K562 (cell line): ENCODE results near the gene SUGP1. TPM values are rescaled to one million over a fixed set of nuclear protein-coding genes. Genes with fewer than 3 reads are reported as not detected.

ENCODE experiments used
- ATAC-seq: fragments of 200-7000 bp; cut with Tn5 transposase; 3 replicates; pipeline ENCODE4 v1.9.1; 2020; ENCODE audit warnings: moderate library complexity
- BruUV-seq: library from RNA; stranded (reverse); fragments of 400-500 nt; replicated peaks from 2 replicates; lab custom pipeline; 2021; lab: Mats Ljungman, UMichigan
- CTCF ChIA-PET: fragments of 300-600 bp; formaldehyde crosslinking; extraction: SDS; loops from one replicate; lab custom pipeline; 2021; ENCODE audit warnings: low intra/inter-chr PET ratio; lab: Yijun Ruan, JAX
- POLR2A ChIA-PET: fragments of 300-600, 350-650 bp; sonication (Branson Sonifier 250); formaldehyde crosslinking; extraction: SDS; loops from one replicate; lab custom pipeline; 2021; ENCODE audit warnings: antibody characterized with exemption, inconsistent platforms; lab: Yijun Ruan, JAX
- DNase-seq, 4 experiments: peaks; one replicate each; pipeline versions ENCODE4 v3.0.0 to v3.0.0-alpha.2; 2011 to 2018; ENCODE audit warnings: low spot score in 3 of 4, mixed read lengths in 3 of 4; ENCODE audit errors: extremely low read depth in 1 of 4
- FAIRE-seq: peaks from 2 replicates; lab custom pipeline; 2011; peaks lifted over from hg19 to GRCh38; lab: Jason Lieb, UNC
- H2AFZ ChIP-seq: 2 replicates; pipeline ENCODE4 v1.6.0; 2011; ENCODE audit warnings: low read depth, low read length, control low read depth, inconsistent platforms
- H3K27ac ChIP-seq: fragments of 200-600 bp; 3 replicates; pipeline ENCODE4 v1.8.0; 2011; ENCODE audit warnings: low read depth, mild to moderate bottlenecking, control low read depth, inconsistent platforms, low read length, moderate library complexity, mixed read lengths; ENCODE audit errors: extremely low read depth
- H3K27me3 ChIP-seq, 2 experiments: fragments of 300-600 bp in 1 of 2; 2 replicates in 1 of 2; 3 replicates in 1 of 2; pipeline versions ENCODE4 v1.6.0 to v1.8.0; 2011; ENCODE audit warnings: inconsistent platforms in 2 of 2, low read length in 2 of 2, mild to moderate bottlenecking in 1 of 2, mixed read lengths in 1 of 2, moderate library complexity in 1 of 2; ENCODE audit not compliant: control insufficient read depth in 2 of 2, insufficient read depth in 2 of 2
- H3K36me3 ChIP-seq: fragments of 300-600 bp; 3 replicates; pipeline ENCODE4 v1.8.0; 2011; ENCODE audit warnings: mild to moderate bottlenecking, low read length, inconsistent platforms; ENCODE audit not compliant: control insufficient read depth, insufficient read depth
- H3K4me1 ChIP-seq, 2 experiments: fragments of 200-600 bp in 1 of 2; replicated peaks in 1 of 2; 2 replicates in 1 of 2; 3 replicates in 1 of 2; pipeline versions ENCODE4 v1.5.1 to v1.8.0; 2011; ENCODE audit warnings: inconsistent platforms in 2 of 2, low read length in 2 of 2, mild to moderate bottlenecking in 1 of 2, mixed read lengths in 1 of 2, moderate library complexity in 1 of 2; ENCODE audit not compliant: control insufficient read depth in 2 of 2, insufficient read depth in 2 of 2
- H3K4me2 ChIP-seq: 2 replicates; pipeline ENCODE4 v1.6.1; 2011; ENCODE audit warnings: low read length, control low read depth, inconsistent platforms, mixed read lengths; ENCODE audit not compliant: insufficient read depth
- H3K4me3 ChIP-seq: fragments of 200-600 bp; sonication (generic), shearing (Covaris generic); 2 replicates; pipeline ENCODE4 v1.5.1; 2016; ENCODE audit warnings: control low read depth, inconsistent platforms
- H3K79me2 ChIP-seq: fragments of 200-600 bp; 3 replicates; pipeline ENCODE4 v1.8.0; 2011; ENCODE audit warnings: low read length, inconsistent platforms; ENCODE audit not compliant: control insufficient read depth, insufficient read depth
- H3K9ac ChIP-seq, 2 experiments: 2 replicates each; pipeline versions ENCODE4 v1.6.0 to v1.6.1; 2011; ENCODE audit warnings: low read depth in 2 of 2, low read length in 2 of 2, control low read depth in 1 of 2, inconsistent platforms in 1 of 2, mild to moderate bottlenecking in 1 of 2, mixed read lengths in 1 of 2; ENCODE audit not compliant: insufficient read depth in 1 of 2
- H3K9me1 ChIP-seq: one replicate; pipeline ENCODE4 v1.6.0; 2011; ENCODE audit warnings: inconsistent platforms, mild to moderate bottlenecking, low read length, moderate library complexity; ENCODE audit not compliant: control insufficient read depth, insufficient read depth
- H3K9me3 ChIP-seq: replicated peaks from 2 replicates; pipeline ENCODE4 v1.5.1; 2011; ENCODE audit warnings: low read depth, low read length, inconsistent platforms; ENCODE audit not compliant: control insufficient read depth, insufficient read depth
- H4K20me1 ChIP-seq: replicated peaks from 2 replicates; pipeline ENCODE4 v1.6.1; 2011; ENCODE audit warnings: low read length, inconsistent platforms, mixed read lengths; ENCODE audit not compliant: control insufficient read depth, insufficient read depth
- C11orf30 ChIP-seq: fragments of 450-650 bp; IDR thresholded peaks from 2 replicates; pipeline ENCODE4 v1.6.1; 2016; ENCODE audit warnings: low read depth, mild to moderate bottlenecking
- CHD7 ChIP-seq: fragments of 200-600 bp; sonication (generic); IDR thresholded peaks from one replicate; pipeline ENCODE4 v1.6.1; 2012; ENCODE audit warnings: mild to moderate bottlenecking, low read depth, low read length, inconsistent platforms
- ELF1 ChIP-seq: fragments of 200-800 bp; sonication (Bioruptor generic); IDR thresholded peaks from 2 replicates; pipeline ENCODE4 v1.6.1; 2016; ENCODE audit warnings: missing genetic modification characterization, missing compliant biosample characterization
- ERF ChIP-seq: fragments of 450-650 bp; formaldehyde crosslinking; IDR thresholded peaks from 2 replicates; pipeline ENCODE4 v1.4.0; 2020; ENCODE audit warnings: mild to moderate bottlenecking, mixed read lengths
- FIP1L1 ChIP-seq: fragments of 200-400 bp; formaldehyde crosslinking; IDR thresholded peaks from 2 replicates; pipeline ENCODE4 v1.6.1; 2018; ENCODE audit warnings: mild to moderate bottlenecking, low read depth, low read length; ENCODE audit not compliant: poor library complexity, severe bottlenecking
- HSF4 ChIP-seq: fragments of 250-450 bp; sonication (Bioruptor Pico); IDR thresholded peaks from 2 replicates; pipeline ENCODE4 v2.1.2; 2022; ENCODE audit warnings: mild to moderate bottlenecking, moderate library complexity, borderline replicate concordance
- LCOR ChIP-seq: sonication (generic); formaldehyde crosslinking; IDR thresholded peaks from 2 replicates; pipeline ENCODE4 v1.8.0; 2022; ENCODE audit warnings: mild to moderate bottlenecking, missing genetic modification reagents
- POLR2A ChIP-seq: fragments of 450-650 bp; conservative IDR thresholded peaks from 2 replicates; pipeline ENCODE4 v1.6.1; 2016
- SLC30A9 ChIP-seq: fragments of 250-450 bp; sonication (Bioruptor Pico); IDR thresholded peaks from 2 replicates; pipeline ENCODE4 v1.8.0; 2022; ENCODE audit warnings: mild to moderate bottlenecking, moderate library complexity
- XRCC4 ChIP-seq: IDR thresholded peaks from one replicate; pipeline ENCODE4 v1.6.1; 2011; ENCODE audit not compliant: insufficient read depth, insufficient read length; ENCODE audit errors: extremely low read depth
- ZFX ChIP-seq: sonication (generic); formaldehyde crosslinking; IDR thresholded peaks from 2 replicates; pipeline ENCODE4 v1.8.0; 2022; ENCODE audit warnings: mild to moderate bottlenecking, missing genetic modification reagents, moderate library complexity
- ZNF24 ChIP-seq: fragments of 450-650 bp; IDR thresholded peaks from 2 replicates; pipeline ENCODE4 v1.6.1; 2016
- ZNF583 ChIP-seq: fragments of 250-450 bp; sonication (Bioruptor Pico); IDR thresholded peaks from 2 replicates; pipeline ENCODE4 v1.4.0; 2020
- WGBS: fragments of 100-300 bp; shearing (Covaris generic); methylation state at CpG from one replicate; pipeline ENCODE4 v1.1.6; 2016; ENCODE audit warnings: low coverage, mixed read lengths; ENCODE audit not compliant: insufficient coverage; ENCODE audit errors: missing lambda C conversion rate; 5-methylcytosine and 5-hydroxymethylcytosine counted together
- in situ Hi-C: fragments of 300-500 bp; cut with MboI; formaldehyde crosslinking; loops from 4 replicates; pipeline ENCODE4 v1.15.0; 2018; ENCODE audit warnings: inconsistent platforms, mixed read lengths
- intact Hi-C: fragments of 100-400 bp; cut with micrococcal nuclease; formaldehyde crosslinking; loops from 2 replicates; pipeline ENCODE4 v1.14.2; 2022
- polyA plus RNA-seq, 8 experiments: library from polyadenylated mRNA; depleted of rRNA in 4 of 8; stranded (reverse) in 5 of 8; unstranded in 3 of 8; fragments of >200 nt; fragmentation: Nextera tagmentation in 2 of 8; fragmentation: Illumina TruSeq in 1 of 8; extraction: Ambion mirVana in 2 of 8; extraction: Trizol in 1 of 8; gene quantifications; 2 replicates each; pipeline versions ENCODE4 v1.2.1 to v1.2.3, GENCODE V29; 2011 to 2014; ENCODE audit warnings: inconsistent platforms in 1 of 8, missing spikeins in 1 of 8
- total RNA-seq, 7 experiments: library from RNA; depleted of rRNA in 6 of 7; stranded (reverse); fragments of >200 nt in 6 of 7; fragmentation: Illumina TruSeq in 2 of 7; extraction: Trizol in 2 of 7; gene quantifications; 2 replicates each; pipeline versions ENCODE4 v1.2.1 to v1.2.3, GENCODE V29; 2011 to 2021; ENCODE audit warnings: low replicate concordance in 1 of 7

The SUGP1 gene
- total and polyA plus RNA-seq, 9 of the 15 experiments (the other 6 are each of a cell fraction or from before 2014, with no cell fraction given) = 1.0 to 53.3 (median 32.4) TPM

- BruUV-seq = no TSS peak
- H2AFZ ChIP-seq = peak overlapping the region; percentile 100
- H3K27me3 ChIP-seq = no peaks in the 10 kb centered on the region
- ATAC-seq = peak; percentile 22
- peak; percentile 70 for FAIRE-seq
- peaks cover 68% of the 10 kb centered on the region for H3K79me2 ChIP-seq
- peaks cover 37% of the 10 kb centered on the region for H3K36me3 ChIP-seq
- no peaks in the 10 kb centered on the region for H3K9me3 ChIP-seq
- DNase-seq = peak; percentile 45 to 68 (median 56)
- WGBS = 1% methylated on average over 25 of the region's 34 CpGs
- intact Hi-C loops (loop anchor here (2.0 to 10.0 kb wide), 2 partner anchors 128 to 266 kb away; partner anchors contain the start of genes BORCS8 and RFXANK), in situ Hi-C loops (loop anchor here (10.0 kb wide), 1 partner anchor 276 kb away; no protein-coding TSS in a partner anchor)
- POLR2A ChIA-PET = interaction anchor here (0.6 to 1.4 kb wide), 2 partner anchors 12 to 13 kb away, joined by 3 to 9 read pairs; no protein-coding TSS in a partner anchor
- peak overlapping the region; percentile 95 for H3K4me3 ChIP-seq
- CTCF ChIA-PET = interaction anchor here (0.6 kb wide), 1 partner anchor 139 kb away, joined by 3 read pairs; no protein-coding TSS in a partner anchor
- H3K27ac ChIP-seq = peak overlapping the region; percentile 100
- 0 out of 2 replicates have a peak, but pooled peaks cover 8% of the 10 kb centered on the region for H4K20me1 ChIP-seq
- no peaks in the 10 kb centered on the region for H3K9me1 ChIP-seq
- H3K9ac ChIP-seq = peak overlapping the region; percentile 98 to 99
- peak overlapping the region; percentile 98 for H3K4me2 ChIP-seq
- H3K4me1 ChIP-seq = peaks cover 6 to 22% of the 10 kb centered on the region in 2 experiments; a peak in 4 of 5 replicates
- TF ChIP-seq LCOR (CRISPR knock-in tag) (no peak), ELF1 (tag) (no peak), POLR2A (no peak), ZFX (CRISPR knock-in tag) (peak; percentile 63; the same call in 1 of the 2 replicates), C11orf30 (no peak), ERF (CRISPR knock-in tag) (0 out of 2 replicates have a peak, but pooled peaks have one; percentile 4), FIP1L1 (peak; percentile 35), HSF4 (CRISPR knock-in tag) (no peak), XRCC4 (no peak), CHD7 (no peak), ZNF24 (no peak), SLC30A9 (CRISPR knock-in tag) (no peak), ZNF583 (CRISPR knock-in tag) (no peak)
These were observed 850 bp upstream of the SUGP1 start for GRCh38 chr19:19321141-19321577.
